Neural cell (in vitro differentiated cells): ENCODE results near the gene MYO3B.

ENCODE experiments used
- EP300 ChIP-seq: fragments of 450-650 bp; conservative IDR thresholded peaks from 2 replicates; pipeline ENCODE4 v1.6.1; 2014; ENCODE audit warnings: antibody characterized with exemption, mild to moderate bottlenecking, moderate library complexity; ENCODE audit not compliant: poor library complexity, severe bottlenecking
- EZH2 ChIP-seq: fragments of 200-600, 300-800 bp; shearing (Covaris generic), sonication (generic); IDR thresholded peaks from 2 replicates; pipeline ENCODE4 v1.6.1; 2014; ENCODE audit warnings: antibody characterized with exemption, low read length, borderline replicate concordance, mild to moderate bottlenecking; ENCODE audit not compliant: insufficient read depth, poor library complexity, severe bottlenecking
- MXI1 ChIP-seq: fragments of 450-650 bp; conservative IDR thresholded peaks from 2 replicates; pipeline ENCODE4 v1.6.1; 2014; ENCODE audit warnings: antibody characterized with exemption, mild to moderate bottlenecking; ENCODE audit not compliant: poor library complexity, severe bottlenecking
- POLR2AphosphoS5 ChIP-seq: IDR thresholded peaks from 2 replicates; pipeline ENCODE4 v1.6.1; 2012
- RAD21 ChIP-seq: fragments of 450-650 bp; conservative IDR thresholded peaks from 2 replicates; pipeline ENCODE4 v1.6.1; 2014; ENCODE audit warnings: antibody characterized with exemption, mild to moderate bottlenecking, moderate library complexity
- REST ChIP-seq: IDR thresholded peaks from 2 replicates; pipeline ENCODE4 v1.6.1; 2012; ENCODE audit warnings: borderline replicate concordance
- SMC3 ChIP-seq: fragments of 450-650 bp; conservative IDR thresholded peaks from 2 replicates; pipeline ENCODE4 v1.6.1; 2014; ENCODE audit warnings: antibody characterized with exemption, mild to moderate bottlenecking, moderate library complexity; ENCODE audit not compliant: poor library complexity
- TAF1 ChIP-seq: IDR thresholded peaks from 2 replicates; pipeline ENCODE4 v1.6.1; 2012; ENCODE audit warnings: low read depth
- TF ChIP-seq, protein P1 (sequence below): fragments of 450-650 bp; IDR thresholded peaks from 2 replicates; pipeline ENCODE4 v1.5.1; 2014; ENCODE audit warnings: antibody characterized with exemption, mild to moderate bottlenecking, moderate library complexity; ENCODE audit not compliant: poor library complexity, severe bottlenecking

GRCh38 chr2:170660409-170660808 is 482.5 kb downstream of the MYO3B start:
- no peak for TF ChIP-seq POLR2AphosphoS5
- TF ChIP-seq, protein P1, sequence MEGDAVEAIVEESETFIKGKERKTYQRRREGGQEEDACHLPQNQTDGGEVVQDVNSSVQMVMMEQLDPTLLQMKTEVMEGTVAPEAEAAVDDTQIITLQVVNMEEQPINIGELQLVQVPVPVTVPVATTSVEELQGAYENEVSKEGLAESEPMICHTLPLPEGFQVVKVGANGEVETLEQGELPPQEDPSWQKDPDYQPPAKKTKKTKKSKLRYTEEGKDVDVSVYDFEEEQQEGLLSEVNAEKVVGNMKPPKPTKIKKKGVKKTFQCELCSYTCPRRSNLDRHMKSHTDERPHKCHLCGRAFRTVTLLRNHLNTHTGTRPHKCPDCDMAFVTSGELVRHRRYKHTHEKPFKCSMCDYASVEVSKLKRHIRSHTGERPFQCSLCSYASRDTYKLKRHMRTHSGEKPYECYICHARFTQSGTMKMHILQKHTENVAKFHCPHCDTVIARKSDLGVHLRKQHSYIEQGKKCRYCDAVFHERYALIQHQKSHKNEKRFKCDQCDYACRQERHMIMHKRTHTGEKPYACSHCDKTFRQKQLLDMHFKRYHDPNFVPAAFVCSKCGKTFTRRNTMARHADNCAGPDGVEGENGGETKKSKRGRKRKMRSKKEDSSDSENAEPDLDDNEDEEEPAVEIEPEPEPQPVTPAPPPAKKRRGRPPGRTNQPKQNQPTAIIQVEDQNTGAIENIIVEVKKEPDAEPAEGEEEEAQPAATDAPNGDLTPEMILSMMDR: no peak
- no peak for TF ChIP-seq RAD21
- no peak for TF ChIP-seq TAF1
- TF ChIP-seq EZH2: no peak
- no peak for TF ChIP-seq REST
- TF ChIP-seq EP300: no peak
- TF ChIP-seq SMC3: no peak
- TF ChIP-seq MXI1: no peak
